Kidney epithelial cell (primary cell): ENCODE data around the gene UNC93B1. TPM values are rescaled to one million over a fixed set of nuclear protein-coding genes. Genes with fewer than 3 reads are reported as not detected.
"Not testable (repeated sequence)": the region's sequence is repeated elsewhere in the genome, so short reads cannot be mapped to it uniquely, and the experiment has no call there.

Source experiments
- DNase-seq: peaks from one replicate; pipeline ENCODE4 v3.0.0-alpha.2; 2010; ENCODE audit warnings: low read depth
- H3K27me3 ChIP-seq: 2 replicates; pipeline ENCODE4 v1.6.0; 2011; ENCODE audit warnings: low read length; ENCODE audit not compliant: control insufficient read depth, insufficient read depth
- H3K36me3 ChIP-seq: 2 replicates; pipeline ENCODE4 v1.5.1; 2011; ENCODE audit warnings: low read length; ENCODE audit not compliant: control insufficient read depth, insufficient read depth
- H3K4me3 ChIP-seq: 2 replicates; pipeline ENCODE4 v1.5.1; 2011; ENCODE audit warnings: low read depth, mild to moderate bottlenecking, control low read depth, low read length
- CTCF ChIP-seq: IDR thresholded peaks from 2 replicates; pipeline ENCODE4 v1.5.1; 2011; ENCODE audit warnings: mild to moderate bottlenecking, moderate library complexity, low read length, control low read depth, inconsistent platforms; ENCODE audit not compliant: insufficient read depth, poor library complexity, severe bottlenecking
- total RNA-seq: library from RNA; depleted of rRNA; stranded (reverse); fragments of >200 nt; gene quantifications from 2 replicates; pipeline ENCODE4 v1.2.3, GENCODE V29; 2015

UNC93B1 gene
- total RNA-seq, 1 donor from 2014 or later = 21.0 TPM

GRCh38 chr11:67983951-67984350 is 19.9 kb downstream of the UNC93B1 start:
- no peak for DNase-seq
- Histone ChIP-seq H3K27me3 (no peaks in the 10 kb centered on the region), H3K4me3 (no peak overlapping the region), H3K36me3 (no peaks in the 10 kb centered on the region)
- TF ChIP-seq CTCF = no peak

- not testable (repeated sequence) for DNase-seq, H3K27me3 ChIP-seq, H3K4me3 ChIP-seq, H3K36me3 ChIP-seq
Measured at GRCh38 chr11:67982255-67982857, 21.5 kb downstream of the UNC93B1 start.

GRCh38 chr11:67981226-67981625 is 22.7 kb downstream of the UNC93B1 start:
- not testable (repeated sequence) for DNase-seq, H3K4me3 ChIP-seq, H3K27me3 ChIP-seq, H3K36me3 ChIP-seq

- not testable (repeated sequence) for H3K4me3 ChIP-seq, H3K36me3 ChIP-seq, DNase-seq, H3K27me3 ChIP-seq
Measured at GRCh38 chr11:67978766-67979418, 25.0 kb downstream of the UNC93B1 start.

- not testable (repeated sequence) for H3K36me3 ChIP-seq, H3K4me3 ChIP-seq, DNase-seq, H3K27me3 ChIP-seq
Measured at GRCh38 chr11:67974746-67975145, 29.2 kb downstream of the UNC93B1 start.

- DNase-seq, H3K36me3 ChIP-seq, H3K4me3 ChIP-seq, H3K27me3 ChIP-seq: not testable (repeated sequence)
Measured at GRCh38 chr11:67965830-67966348, 38.0 kb downstream of the UNC93B1 start.

GRCh38 chr11:67964746-67965145 is 39.2 kb downstream of the UNC93B1 start:
- not testable (repeated sequence) for H3K27me3 ChIP-seq, H3K4me3 ChIP-seq, DNase-seq, H3K36me3 ChIP-seq

GRCh38 chr11:67963879-67964278 is 40.0 kb downstream of the UNC93B1 start:
- H3K4me3 ChIP-seq, H3K36me3 ChIP-seq, H3K27me3 ChIP-seq, DNase-seq: not testable (repeated sequence)

- H3K36me3 ChIP-seq, H3K4me3 ChIP-seq, DNase-seq, H3K27me3 ChIP-seq: not testable (repeated sequence)
Measured at GRCh38 chr11:67963217-67963616, 40.7 kb downstream of the UNC93B1 start.

- not testable (repeated sequence) for DNase-seq, H3K36me3 ChIP-seq, H3K4me3 ChIP-seq
- peaks cover 17% of the 10 kb centered on the region for H3K27me3 ChIP-seq
Measured at GRCh38 chr11:67956236-67956635, 47.7 kb downstream of the UNC93B1 start.
